ENCODE results near the gene ABCD3. TPM values are rescaled to one million over a fixed set of nuclear protein-coding genes. Genes with fewer than 3 reads are reported as not detected.

ABCD3 gene
- total and polyA plus RNA-seq, 2 of the 4 experiments (the other 2 are of a cell fraction): 13.6 to 32.6 TPM

DNA sequence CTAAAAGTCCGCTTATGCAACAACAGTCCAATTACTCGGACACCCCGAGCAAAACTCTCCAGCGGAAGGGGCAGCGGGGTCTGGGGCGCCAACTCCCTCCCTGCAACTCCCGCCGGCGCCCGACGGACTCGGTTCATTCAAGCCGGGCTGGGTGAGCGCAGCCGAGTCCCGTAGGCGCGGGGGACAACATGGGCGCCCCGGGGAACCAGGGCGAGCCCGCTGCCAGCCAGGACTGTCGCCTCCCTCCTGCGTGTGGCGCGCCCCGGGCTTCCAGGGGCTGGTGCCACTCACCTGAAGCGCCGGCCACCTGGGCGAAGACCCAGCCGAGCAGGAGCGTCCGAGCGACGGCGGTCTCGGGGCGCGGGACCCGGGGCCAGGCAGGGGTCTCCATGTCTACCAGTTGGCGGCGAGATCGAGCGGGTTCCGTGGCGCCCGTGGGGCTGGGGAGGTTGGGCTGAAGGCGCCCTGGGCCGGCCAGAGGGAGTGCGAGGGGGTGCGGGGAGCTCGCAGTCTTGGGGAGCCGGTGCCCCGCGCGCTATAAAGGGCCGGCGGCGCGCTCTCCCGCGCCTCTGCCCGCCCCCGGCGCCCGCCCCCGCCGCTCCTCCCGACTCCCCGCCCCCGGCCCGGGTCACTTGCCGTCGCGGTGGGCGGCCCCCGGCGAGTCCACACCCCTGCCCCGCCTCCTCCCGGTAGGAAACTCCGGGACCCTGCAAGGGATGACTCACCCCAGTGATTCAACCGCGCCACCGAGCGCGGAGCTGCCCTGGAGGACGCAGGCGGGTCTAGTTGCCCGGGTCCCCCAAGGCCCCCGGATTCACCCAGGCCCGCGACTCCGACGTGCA, 123.3 kb downstream of the ABCD3 start, which contains the start of gene F3 (continued):
- TF ChIP-seq FOS (IDR thresholded peaks at IDR 0.05; ENCODE audit: low read depth, low read length): peak; percentile 97
- no peak for TF ChIP-seq MAFK (IDR thresholded peaks at IDR 0.05; ENCODE audit: low read depth, low read length)
- TF ChIP-seq SMC3 (IDR thresholded peaks at IDR 0.05; ENCODE audit: low read depth, low read length): peak; percentile 27
- peak; percentile 25; the same call in 1 of the 2 replicates for TF ChIP-seq RAD21 (IDR thresholded peaks at IDR 0.05; ENCODE audit: low read length)
